ENCODE results near the gene TBPL1. TPM values are rescaled to one million over a fixed set of nuclear protein-coding genes. Genes with fewer than 3 reads are reported as not detected.

Gene TBPL1
- total and polyA plus RNA-seq, 7 donors, result 6.6 to 26.4 (median 13.2) TPM

GRCh38 chr6:133951881-133952814 lies 876 bp upstream of the TBPL1 start:
- Histone ChIP-seq H3K36me3 (no peaks in the 10 kb centered on the region), H3K9me3 (no peaks in the 10 kb centered on the region), H3K27me3 (no peaks in the 10 kb centered on the region), H3K4me3 (peak overlapping the region; percentile 93 to 98 (median 95)), H3K4me1 (peaks cover 0 to 29% (median 25%) of the 10 kb centered on the region in 4 donors), H3K27ac (peak overlapping the region; percentile 91 to 97 (median 95))
- peak; percentile 79 for DNase-seq
- TF ChIP-seq, protein P1, sequence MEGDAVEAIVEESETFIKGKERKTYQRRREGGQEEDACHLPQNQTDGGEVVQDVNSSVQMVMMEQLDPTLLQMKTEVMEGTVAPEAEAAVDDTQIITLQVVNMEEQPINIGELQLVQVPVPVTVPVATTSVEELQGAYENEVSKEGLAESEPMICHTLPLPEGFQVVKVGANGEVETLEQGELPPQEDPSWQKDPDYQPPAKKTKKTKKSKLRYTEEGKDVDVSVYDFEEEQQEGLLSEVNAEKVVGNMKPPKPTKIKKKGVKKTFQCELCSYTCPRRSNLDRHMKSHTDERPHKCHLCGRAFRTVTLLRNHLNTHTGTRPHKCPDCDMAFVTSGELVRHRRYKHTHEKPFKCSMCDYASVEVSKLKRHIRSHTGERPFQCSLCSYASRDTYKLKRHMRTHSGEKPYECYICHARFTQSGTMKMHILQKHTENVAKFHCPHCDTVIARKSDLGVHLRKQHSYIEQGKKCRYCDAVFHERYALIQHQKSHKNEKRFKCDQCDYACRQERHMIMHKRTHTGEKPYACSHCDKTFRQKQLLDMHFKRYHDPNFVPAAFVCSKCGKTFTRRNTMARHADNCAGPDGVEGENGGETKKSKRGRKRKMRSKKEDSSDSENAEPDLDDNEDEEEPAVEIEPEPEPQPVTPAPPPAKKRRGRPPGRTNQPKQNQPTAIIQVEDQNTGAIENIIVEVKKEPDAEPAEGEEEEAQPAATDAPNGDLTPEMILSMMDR (IDR thresholded peaks at IDR 0.05), result peak in 3 of 4 experiments; percentile 8 to 49 (median 45)
- TF ChIP-seq EP300 (IDR thresholded peaks at IDR 0.05) (no peak), POLR2AphosphoS5 (IDR thresholded peaks at IDR 0.05) (peak in 1 of 4 donors; percentile 21)
- WGBS, 2 donors, result 0% methylated on average over 65 of the region's 65 CpGs
- intact Hi-C loops (cut with DNase I), result loop anchor here (10.0 kb wide), 1 partner anchor 223 kb away; no protein-coding TSS in a partner anchor

GRCh38 chr6:133953634-133954415 lies 801 bp downstream of the TBPL1 start:
- Histone ChIP-seq H3K27ac (peak overlapping the region; percentile 91 to 97 (median 95)), H3K4me1 (peaks cover 0 to 33% (median 25%) of the 10 kb centered on the region in 4 donors), H3K9me3 (no peaks in the 10 kb centered on the region), H3K36me3 (no peaks in the 10 kb centered on the region), H3K27me3 (no peaks in the 10 kb centered on the region), H3K4me3 (peak overlapping the region; percentile 93 to 98 (median 95))
- no peak for DNase-seq
- intact Hi-C loops (cut with DNase I), result loop anchor here (10.0 kb wide), 1 partner anchor 221 kb away; no protein-coding TSS in a partner anchor
- WGBS, 2 donors, result 3 to 8% methylated on average over 23 of the region's 23 CpGs
- TF ChIP-seq POLR2A (IDR thresholded peaks at IDR 0.05) (no peak), POLR2AphosphoS5 (IDR thresholded peaks at IDR 0.05) (no peak), EP300 (IDR thresholded peaks at IDR 0.05) (no peak)
- TF ChIP-seq, protein P1 (IDR thresholded peaks at IDR 0.05), result no peak

GRCh38 chr6:133954657-133955576 lies 1.9 kb downstream of the TBPL1 start:
- WGBS, 2 donors, result 70 to 81% methylated on average over 7 of the region's 7 CpGs
- Histone ChIP-seq H3K9me3 (no peaks in the 10 kb centered on the region), H3K4me1 (peaks cover 0 to 34% (median 25%) of the 10 kb centered on the region in 4 donors), H3K36me3 (no peaks in the 10 kb centered on the region), H3K27me3 (no peaks in the 10 kb centered on the region), H3K27ac (no peak overlapping the region), H3K4me3 (peak overlapping the region in 1 of 4 donors; percentile 98)
- intact Hi-C loops (cut with DNase I), result loop anchor here (10.0 kb wide), 1 partner anchor 220 kb away; no protein-coding TSS in a partner anchor
- no peak for DNase-seq
- TF ChIP-seq EP300 (IDR thresholded peaks at IDR 0.05), result no peak
- no peak for TF ChIP-seq POLR2AphosphoS5 (IDR thresholded peaks at IDR 0.05)

DNA sequence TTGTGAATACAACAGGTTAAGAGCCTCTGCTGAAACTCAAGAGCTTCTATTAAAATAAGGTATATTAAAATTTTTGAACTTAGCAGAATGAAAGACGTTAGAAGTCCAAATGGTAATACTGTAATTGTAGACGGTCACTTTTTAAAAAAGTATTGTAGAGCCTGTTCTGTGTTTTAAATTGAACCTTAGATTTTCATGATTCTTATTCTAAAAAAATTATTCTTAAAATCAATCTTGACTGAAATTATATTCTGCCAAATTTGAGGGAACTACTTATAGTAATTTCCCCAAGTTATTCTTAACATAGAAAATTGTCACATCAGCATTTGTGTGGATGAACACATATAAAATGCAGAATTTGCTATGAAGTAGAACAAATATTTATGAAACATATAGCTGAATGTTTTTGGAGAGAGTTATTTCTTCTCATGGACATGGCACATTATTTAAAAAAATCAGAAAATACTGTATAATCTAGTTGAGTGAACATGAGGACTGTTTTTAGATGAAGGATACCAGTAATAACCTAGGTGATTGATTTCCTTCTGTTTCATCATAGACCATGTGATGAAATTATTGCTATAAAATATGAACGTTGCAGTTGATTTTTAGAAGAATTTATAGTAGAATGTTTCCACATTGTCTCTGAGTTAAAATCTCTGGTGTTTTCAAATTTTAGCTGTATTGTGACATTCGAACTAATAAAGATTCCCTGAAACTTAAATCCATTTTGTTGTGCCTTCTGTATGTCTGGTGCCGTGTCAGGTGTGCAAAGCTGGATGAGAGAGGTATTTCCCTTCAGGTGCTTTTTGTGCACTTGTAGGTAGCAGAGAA lies 2.8 kb downstream of the TBPL1 start:
- no peak overlapping the region for H3K27ac ChIP-seq
- H3K4me3 ChIP-seq, result no peak overlapping the region
- H3K9me3 ChIP-seq, result no peaks in the 10 kb centered on the region
- TF ChIP-seq EP300 (IDR thresholded peaks at IDR 0.05) (no peak), POLR2A (IDR thresholded peaks at IDR 0.05) (no peak), POLR2AphosphoS5 (IDR thresholded peaks at IDR 0.05) (no peak)
- TF ChIP-seq, protein P1 (IDR thresholded peaks at IDR 0.05), result no peak
- H3K36me3 ChIP-seq, result no peaks in the 10 kb centered on the region
- no peaks in the 10 kb centered on the region for H3K27me3 ChIP-seq
- DNase-seq, result no peak
- intact Hi-C loops (cut with DNase I), result loop anchor here (10.0 kb wide), 1 partner anchor 219 kb away; no protein-coding TSS in a partner anchor
- peaks cover 0 to 34% (median 25%) of the 10 kb centered on the region in 4 donors for H3K4me1 ChIP-seq
- WGBS, 2 donors, result 73 to 84% methylated on average over 5 of the region's 5 CpGs

Measured in sigmoid colon (tissue), 7 donors.